K562 (cell line): ENCODE results near the gene RC3H2. TPM values are rescaled to one million over a fixed set of nuclear protein-coding genes. Genes with fewer than 3 reads are reported as not detected.
A peak's percentile ranks its signal among the peaks of the same experiment; 100 is the strongest.

Experiments used
- ATAC-seq: fragments of 200-7000 bp; cut with Tn5 transposase; 3 replicates; pipeline ENCODE4 v1.9.1; 2020; ENCODE audit warnings: moderate library complexity
- BruUV-seq: library from RNA; stranded (reverse); fragments of 400-500 nt; replicated peaks from 2 replicates; lab custom pipeline; 2021; lab: Mats Ljungman, UMichigan
- CTCF ChIA-PET: fragments of 300-600 bp; formaldehyde crosslinking; extraction: SDS; loops from one replicate; lab custom pipeline; 2021; ENCODE audit warnings: low intra/inter-chr PET ratio; lab: Yijun Ruan, JAX
- POLR2A ChIA-PET: fragments of 300-600, 350-650 bp; sonication (Branson Sonifier 250); formaldehyde crosslinking; extraction: SDS; loops from one replicate; lab custom pipeline; 2021; ENCODE audit warnings: antibody characterized with exemption, inconsistent platforms; lab: Yijun Ruan, JAX
- DNase-seq, 4 experiments: peaks; one replicate each; pipeline versions ENCODE4 v3.0.0 to v3.0.0-alpha.2; 2011 to 2018; ENCODE audit warnings: low spot score in 3 of 4, mixed read lengths in 3 of 4; ENCODE audit errors: extremely low read depth in 1 of 4
- FAIRE-seq: peaks from 2 replicates; lab custom pipeline; 2011; peaks lifted over from hg19 to GRCh38; lab: Jason Lieb, UNC
- H2AFZ ChIP-seq: 2 replicates; pipeline ENCODE4 v1.6.0; 2011; ENCODE audit warnings: low read depth, low read length, control low read depth, inconsistent platforms
- H3K27ac ChIP-seq: fragments of 200-600 bp; 3 replicates; pipeline ENCODE4 v1.8.0; 2011; ENCODE audit warnings: low read depth, mild to moderate bottlenecking, control low read depth, inconsistent platforms, low read length, moderate library complexity, mixed read lengths; ENCODE audit errors: extremely low read depth
- H3K27me3 ChIP-seq, 2 experiments: fragments of 300-600 bp in 1 of 2; 2 replicates in 1 of 2; 3 replicates in 1 of 2; pipeline versions ENCODE4 v1.6.0 to v1.8.0; 2011; ENCODE audit warnings: inconsistent platforms in 2 of 2, low read length in 2 of 2, mild to moderate bottlenecking in 1 of 2, mixed read lengths in 1 of 2, moderate library complexity in 1 of 2; ENCODE audit not compliant: control insufficient read depth in 2 of 2, insufficient read depth in 2 of 2
- H3K36me3 ChIP-seq: fragments of 300-600 bp; 3 replicates; pipeline ENCODE4 v1.8.0; 2011; ENCODE audit warnings: mild to moderate bottlenecking, low read length, inconsistent platforms; ENCODE audit not compliant: control insufficient read depth, insufficient read depth
- H3K4me1 ChIP-seq, 2 experiments: fragments of 200-600 bp in 1 of 2; replicated peaks in 1 of 2; 2 replicates in 1 of 2; 3 replicates in 1 of 2; pipeline versions ENCODE4 v1.5.1 to v1.8.0; 2011; ENCODE audit warnings: inconsistent platforms in 2 of 2, low read length in 2 of 2, mild to moderate bottlenecking in 1 of 2, mixed read lengths in 1 of 2, moderate library complexity in 1 of 2; ENCODE audit not compliant: control insufficient read depth in 2 of 2, insufficient read depth in 2 of 2
- H3K4me2 ChIP-seq: 2 replicates; pipeline ENCODE4 v1.6.1; 2011; ENCODE audit warnings: low read length, control low read depth, inconsistent platforms, mixed read lengths; ENCODE audit not compliant: insufficient read depth
- H3K4me3 ChIP-seq: fragments of 200-600 bp; sonication (generic), shearing (Covaris generic); 2 replicates; pipeline ENCODE4 v1.5.1; 2016; ENCODE audit warnings: control low read depth, inconsistent platforms
- H3K79me2 ChIP-seq: fragments of 200-600 bp; 3 replicates; pipeline ENCODE4 v1.8.0; 2011; ENCODE audit warnings: low read length, inconsistent platforms; ENCODE audit not compliant: control insufficient read depth, insufficient read depth
- H3K9ac ChIP-seq, 2 experiments: 2 replicates each; pipeline versions ENCODE4 v1.6.0 to v1.6.1; 2011; ENCODE audit warnings: low read depth in 2 of 2, low read length in 2 of 2, control low read depth in 1 of 2, inconsistent platforms in 1 of 2, mild to moderate bottlenecking in 1 of 2, mixed read lengths in 1 of 2; ENCODE audit not compliant: insufficient read depth in 1 of 2
- H3K9me1 ChIP-seq: one replicate; pipeline ENCODE4 v1.6.0; 2011; ENCODE audit warnings: inconsistent platforms, mild to moderate bottlenecking, low read length, moderate library complexity; ENCODE audit not compliant: control insufficient read depth, insufficient read depth
- H3K9me3 ChIP-seq: replicated peaks from 2 replicates; pipeline ENCODE4 v1.5.1; 2011; ENCODE audit warnings: low read depth, low read length, inconsistent platforms; ENCODE audit not compliant: control insufficient read depth, insufficient read depth
- H4K20me1 ChIP-seq: replicated peaks from 2 replicates; pipeline ENCODE4 v1.6.1; 2011; ENCODE audit warnings: low read length, inconsistent platforms, mixed read lengths; ENCODE audit not compliant: control insufficient read depth, insufficient read depth
- CEBPB ChIP-seq: fragments of 450-650 bp; IDR thresholded peaks from 2 replicates; pipeline ENCODE4 v1.6.1; 2016; ENCODE audit warnings: missing genetic modification characterization, missing compliant biosample characterization
- GTF2A2 ChIP-seq: IDR thresholded peaks from 2 replicates; pipeline ENCODE4 v1.6.1; 2016; ENCODE audit warnings: mild to moderate bottlenecking, missing genetic modification characterization, missing compliant biosample characterization
- NFE2 ChIP-seq: IDR thresholded peaks from 2 replicates; pipeline ENCODE4 v1.6.1; 2014; ENCODE audit warnings: antibody characterized with exemption, low read depth
- TCFL5 ChIP-seq: fragments of 250-450 bp; sonication (Bioruptor Pico); conservative IDR thresholded peaks from 2 replicates; pipeline ENCODE4 v1.6.1; 2021; ENCODE audit warnings: mild to moderate bottlenecking, moderate library complexity, matching md5 sums
- WGBS: fragments of 100-300 bp; shearing (Covaris generic); methylation state at CpG from one replicate; pipeline ENCODE4 v1.1.6; 2016; ENCODE audit warnings: low coverage, mixed read lengths; ENCODE audit not compliant: insufficient coverage; ENCODE audit errors: missing lambda C conversion rate; 5-methylcytosine and 5-hydroxymethylcytosine counted together
- in situ Hi-C: fragments of 300-500 bp; cut with MboI; formaldehyde crosslinking; loops from 4 replicates; pipeline ENCODE4 v1.15.0; 2018; ENCODE audit warnings: inconsistent platforms, mixed read lengths
- intact Hi-C: fragments of 100-400 bp; cut with micrococcal nuclease; formaldehyde crosslinking; loops from 2 replicates; pipeline ENCODE4 v1.14.2; 2022
- polyA plus RNA-seq, 8 experiments: library from polyadenylated mRNA; depleted of rRNA in 4 of 8; stranded (reverse) in 5 of 8; unstranded in 3 of 8; fragments of >200 nt; fragmentation: Nextera tagmentation in 2 of 8; fragmentation: Illumina TruSeq in 1 of 8; extraction: Ambion mirVana in 2 of 8; extraction: Trizol in 1 of 8; gene quantifications; 2 replicates each; pipeline versions ENCODE4 v1.2.1 to v1.2.3, GENCODE V29; 2011 to 2014; ENCODE audit warnings: inconsistent platforms in 1 of 8, missing spikeins in 1 of 8
- total RNA-seq, 7 experiments: library from RNA; depleted of rRNA in 6 of 7; stranded (reverse); fragments of >200 nt in 6 of 7; fragmentation: Illumina TruSeq in 2 of 7; extraction: Trizol in 2 of 7; gene quantifications; 2 replicates each; pipeline versions ENCODE4 v1.2.1 to v1.2.3, GENCODE V29; 2011 to 2021; ENCODE audit warnings: low replicate concordance in 1 of 7
- TF ChIP-seq, protein P1 (sequence below): sonication (generic); formaldehyde crosslinking; IDR thresholded peaks from 2 replicates; pipeline ENCODE4 v1.8.0; 2023; ENCODE audit warnings: missing genetic modification reagents, mild to moderate bottlenecking, borderline replicate concordance

The RC3H2 gene
- total and polyA plus RNA-seq, 9 of the 15 experiments (the other 6 are each of a cell fraction or from before 2014, with no cell fraction given): 5.6 to 35.4 (median 18.6) TPM

DNA sequence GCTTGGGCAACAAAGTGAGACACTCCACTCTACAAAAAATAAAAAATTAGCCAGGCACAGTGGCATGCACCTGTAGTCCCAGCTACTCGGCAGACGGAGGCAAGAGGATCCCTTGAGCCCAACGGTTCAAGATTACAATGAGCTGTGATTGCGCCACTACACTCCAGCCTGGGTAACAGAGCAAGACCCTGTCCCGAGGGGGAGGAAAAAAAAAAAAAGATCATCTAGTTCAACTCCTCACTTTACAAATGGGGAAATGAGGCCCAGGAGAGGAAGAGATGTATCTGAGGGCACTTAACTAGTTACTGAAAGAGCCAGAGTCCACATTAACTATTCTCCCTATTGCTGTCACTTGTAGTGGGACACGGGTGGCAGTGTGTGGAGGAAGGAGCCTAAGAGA lies 90.6 kb downstream of the RC3H2 start:
- 40% methylated on average over 6 of the region's 6 CpGs for WGBS
- no peak for FAIRE-seq
- no peak for DNase-seq
- H3K4me1 ChIP-seq: no peaks in the 10 kb centered on the region; a peak in 1 of 5 replicates
- H3K9me3 ChIP-seq: no peaks in the 10 kb centered on the region
- no peaks in the 10 kb centered on the region for H4K20me1 ChIP-seq
- H3K9ac ChIP-seq: no peak overlapping the region
- H3K36me3 ChIP-seq: peaks cover 19% of the 10 kb centered on the region; the same call in 2 of the 3 replicates
- H3K4me2 ChIP-seq: no peak overlapping the region
- no peaks in the 10 kb centered on the region; a peak in 1 of 5 replicates for H3K27me3 ChIP-seq
- H3K79me2 ChIP-seq: no peaks in the 10 kb centered on the region
- H2AFZ ChIP-seq: no peak overlapping the region
- H3K27ac ChIP-seq: no peak overlapping the region
- ATAC-seq: no peak
- in situ Hi-C loops: loop anchor here (5.0 to 10.0 kb wide), 3 partner anchors 352 to 717 kb away; no protein-coding TSS in a partner anchor
- no peak overlapping the region for H3K4me3 ChIP-seq
- intact Hi-C loops: loop anchor here (5.0 kb wide), 2 partner anchors 332 to 538 kb away; no protein-coding TSS in a partner anchor
- TF ChIP-seq, protein P1, sequence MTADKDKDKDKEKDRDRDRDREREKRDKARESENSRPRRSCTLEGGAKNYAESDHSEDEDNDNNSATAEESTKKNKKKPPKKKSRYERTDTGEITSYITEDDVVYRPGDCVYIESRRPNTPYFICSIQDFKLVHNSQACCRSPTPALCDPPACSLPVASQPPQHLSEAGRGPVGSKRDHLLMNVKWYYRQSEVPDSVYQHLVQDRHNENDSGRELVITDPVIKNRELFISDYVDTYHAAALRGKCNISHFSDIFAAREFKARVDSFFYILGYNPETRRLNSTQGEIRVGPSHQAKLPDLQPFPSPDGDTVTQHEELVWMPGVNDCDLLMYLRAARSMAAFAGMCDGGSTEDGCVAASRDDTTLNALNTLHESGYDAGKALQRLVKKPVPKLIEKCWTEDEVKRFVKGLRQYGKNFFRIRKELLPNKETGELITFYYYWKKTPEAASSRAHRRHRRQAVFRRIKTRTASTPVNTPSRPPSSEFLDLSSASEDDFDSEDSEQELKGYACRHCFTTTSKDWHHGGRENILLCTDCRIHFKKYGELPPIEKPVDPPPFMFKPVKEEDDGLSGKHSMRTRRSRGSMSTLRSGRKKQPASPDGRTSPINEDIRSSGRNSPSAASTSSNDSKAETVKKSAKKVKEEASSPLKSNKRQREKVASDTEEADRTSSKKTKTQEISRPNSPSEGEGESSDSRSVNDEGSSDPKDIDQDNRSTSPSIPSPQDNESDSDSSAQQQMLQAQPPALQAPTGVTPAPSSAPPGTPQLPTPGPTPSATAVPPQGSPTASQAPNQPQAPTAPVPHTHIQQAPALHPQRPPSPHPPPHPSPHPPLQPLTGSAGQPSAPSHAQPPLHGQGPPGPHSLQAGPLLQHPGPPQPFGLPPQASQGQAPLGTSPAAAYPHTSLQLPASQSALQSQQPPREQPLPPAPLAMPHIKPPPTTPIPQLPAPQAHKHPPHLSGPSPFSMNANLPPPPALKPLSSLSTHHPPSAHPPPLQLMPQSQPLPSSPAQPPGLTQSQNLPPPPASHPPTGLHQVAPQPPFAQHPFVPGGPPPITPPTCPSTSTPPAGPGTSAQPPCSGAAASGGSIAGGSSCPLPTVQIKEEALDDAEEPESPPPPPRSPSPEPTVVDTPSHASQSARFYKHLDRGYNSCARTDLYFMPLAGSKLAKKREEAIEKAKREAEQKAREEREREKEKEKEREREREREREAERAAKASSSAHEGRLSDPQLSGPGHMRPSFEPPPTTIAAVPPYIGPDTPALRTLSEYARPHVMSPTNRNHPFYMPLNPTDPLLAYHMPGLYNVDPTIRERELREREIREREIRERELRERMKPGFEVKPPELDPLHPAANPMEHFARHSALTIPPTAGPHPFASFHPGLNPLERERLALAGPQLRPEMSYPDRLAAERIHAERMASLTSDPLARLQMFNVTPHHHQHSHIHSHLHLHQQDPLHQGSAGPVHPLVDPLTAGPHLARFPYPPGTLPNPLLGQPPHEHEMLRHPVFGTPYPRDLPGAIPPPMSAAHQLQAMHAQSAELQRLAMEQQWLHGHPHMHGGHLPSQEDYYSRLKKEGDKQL (CRISPR knock-in tag): no peak
- TF ChIP-seq TCFL5 (CRISPR knock-in tag): no peak
- TF ChIP-seq CEBPB (tag): 0 out of 2 replicates have a peak, but pooled peaks have one; percentile 17
- TF ChIP-seq NFE2: no peak
- TF ChIP-seq GTF2A2: no peak
- ChIA-PET CTCF (interaction anchor here (0.7 kb wide), 1 partner anchor 590 kb away, joined by 3 read pairs; no protein-coding TSS in a partner anchor), POLR2A (interaction anchor here (0.9 to 1.1 kb wide), 2 partner anchors 9 to 10 kb away, joined by 3 read pairs; no protein-coding TSS in a partner anchor)
- BruUV-seq: no TSS peak
- H3K9me1 ChIP-seq: no peaks in the 10 kb centered on the region
